ENCODE results near the gene LTN1. TPM values are rescaled to one million over a fixed set of nuclear protein-coding genes. Genes with fewer than 3 reads are reported as not detected.
"Not testable (repeated sequence)": the region's sequence is repeated elsewhere in the genome, so short reads cannot be mapped to it uniquely, and the experiment has no call there.

LTN1 gene
- polyA plus RNA-seq, 1 of the 3 experiments (the other 2 are of a cell fraction) = 3.2 TPM

- ChIA-PET POLR2A (interaction anchor here (0.6 to 2.5 kb wide), 3 partner anchors 8 to 80 kb away, joined by 3 to 39 read pairs (median 3); no protein-coding TSS in a partner anchor), CTCF (interaction anchor here (1.0 kb wide), 2 partner anchors 16 to 55 kb away, joined by 3 read pairs; no protein-coding TSS in a partner anchor)
- WGBS (ENCODE audit: low lambda C conversion rate) = 5% methylated on average over 12 of the region's 12 CpGs
Observed at GRCh38 chr21:29018540-29018939, 25.9 kb upstream of the LTN1 start.

DNA sequence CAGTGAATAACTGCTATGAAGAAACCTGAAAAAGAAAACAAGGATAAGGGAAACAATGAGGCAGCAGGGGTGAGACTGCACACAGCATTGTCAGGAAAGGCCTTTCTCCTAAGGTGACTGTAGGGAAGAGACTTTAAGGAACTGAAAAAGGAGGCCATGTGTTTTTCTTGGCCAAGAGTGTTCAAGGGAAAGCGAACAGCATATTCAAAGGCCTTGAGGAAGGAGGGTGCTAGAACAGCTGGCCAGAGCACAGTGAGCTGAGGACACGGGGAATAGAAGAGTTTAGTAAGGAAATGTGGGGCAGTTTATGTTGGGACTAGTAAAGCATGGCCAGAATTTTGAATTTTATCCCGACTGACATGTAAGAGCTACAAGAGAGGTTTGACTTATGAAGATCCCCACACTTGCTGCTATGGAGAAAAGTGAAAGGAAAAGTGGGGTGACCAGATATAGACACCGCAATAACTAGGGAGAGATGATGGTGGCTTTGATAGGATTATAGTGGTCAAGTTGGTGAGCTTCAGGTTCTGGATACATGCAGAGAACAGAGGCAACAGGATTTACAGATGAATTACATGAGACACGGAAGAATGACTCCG lies 25.1 kb upstream of the LTN1 start:
- H3K4me2 ChIP-seq = peak overlapping the region; percentile 96
- H3K27ac ChIP-seq (ENCODE audit: low read depth in 2 of 2, low read length in 1 of 2) = no peak overlapping the region; a peak in 1 of 4 replicates
- no peaks in the 10 kb centered on the region for H3K9me3 ChIP-seq
- POLR2A ChIA-PET = interaction anchor here (0.5 to 2.5 kb wide), 2 partner anchors 15 to 27 kb away, joined by 5 to 39 read pairs; no protein-coding TSS in a partner anchor
- H3K9ac ChIP-seq = peak overlapping the region; percentile 90
- H3K27me3 ChIP-seq (ENCODE audit: insufficient read depth) = no peaks in the 10 kb centered on the region
- H3K4me1 ChIP-seq (ENCODE audit: control insufficient read depth in 1 of 2, insufficient read depth in 2 of 2, low read depth in 1 of 2, low read length in 1 of 2) = peaks cover 5 to 6% of the 10 kb centered on the region in 2 experiments; a peak in 2 of 4 replicates
- H3K4me3 ChIP-seq (ENCODE audit: low read depth in 2 of 2, low read length in 1 of 2) = peak overlapping the region; percentile 72 to 93
- TF ChIP-seq GATA2 (CRISPR knock-in tag; IDR thresholded peaks at IDR 0.05) = no peak
- TF ChIP-seq TEAD4 (IDR thresholded peaks at IDR 0.05; ENCODE audit: borderline replicate concordance, insufficient read depth) = no peak
- TF ChIP-seq EZH2phosphoT487 (IDR thresholded peaks at IDR 0.05; ENCODE audit: borderline replicate concordance, low read depth) = no peak
- TF ChIP-seq, protein P1, sequence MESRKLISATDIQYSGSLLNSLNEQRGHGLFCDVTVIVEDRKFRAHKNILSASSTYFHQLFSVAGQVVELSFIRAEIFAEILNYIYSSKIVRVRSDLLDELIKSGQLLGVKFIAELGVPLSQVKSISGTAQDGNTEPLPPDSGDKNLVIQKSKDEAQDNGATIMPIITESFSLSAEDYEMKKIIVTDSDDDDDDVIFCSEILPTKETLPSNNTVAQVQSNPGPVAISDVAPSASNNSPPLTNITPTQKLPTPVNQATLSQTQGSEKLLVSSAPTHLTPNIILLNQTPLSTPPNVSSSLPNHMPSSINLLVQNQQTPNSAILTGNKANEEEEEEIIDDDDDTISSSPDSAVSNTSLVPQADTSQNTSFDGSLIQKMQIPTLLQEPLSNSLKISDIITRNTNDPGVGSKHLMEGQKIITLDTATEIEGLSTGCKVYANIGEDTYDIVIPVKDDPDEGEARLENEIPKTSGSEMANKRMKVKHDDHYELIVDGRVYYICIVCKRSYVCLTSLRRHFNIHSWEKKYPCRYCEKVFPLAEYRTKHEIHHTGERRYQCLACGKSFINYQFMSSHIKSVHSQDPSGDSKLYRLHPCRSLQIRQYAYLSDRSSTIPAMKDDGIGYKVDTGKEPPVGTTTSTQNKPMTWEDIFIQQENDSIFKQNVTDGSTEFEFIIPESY (IDR thresholded peaks at IDR 0.05; ENCODE audit: borderline replicate concordance, low read depth) = no peak
- TF ChIP-seq CTCF (IDR thresholded peaks at IDR 0.05) = no peak
- TF ChIP-seq TAF1 (IDR thresholded peaks at IDR 0.05; ENCODE audit: borderline replicate concordance, low read depth, low read length) = no peak
- no peak for TF ChIP-seq USF2 (IDR thresholded peaks at IDR 0.05; ENCODE audit: borderline replicate concordance, low read depth, low read length)
- no peak for TF ChIP-seq USF1 (IDR thresholded peaks at IDR 0.05; ENCODE audit: borderline replicate concordance, low read depth)
- no peak for TF ChIP-seq SMC3 (IDR thresholded peaks at IDR 0.05; ENCODE audit: low read depth, low read length)
- TF ChIP-seq FOXJ3 (CRISPR knock-in tag; IDR thresholded peaks at IDR 0.05) = no peak
- no peak for TF ChIP-seq CHD2 (IDR thresholded peaks at IDR 0.05; ENCODE audit: low read length, partially characterized antibody)
- no peak for TF ChIP-seq JUND (IDR thresholded peaks at IDR 0.05)
- no peak for TF ChIP-seq ELF1 (IDR thresholded peaks at IDR 0.05)
- CTCF ChIA-PET = no interaction called here
- no peaks in the 10 kb centered on the region for H3K9me2 ChIP-seq
- 75% methylated on average over 6 of the region's 6 CpGs for WGBS (ENCODE audit: low lambda C conversion rate)
- H3F3A ChIP-seq (replicated peaks; ENCODE audit: insufficient read depth) = peaks cover 16% of the 10 kb centered on the region
- DNase-seq = no peak
- no peaks in the 10 kb centered on the region for H4K20me1 ChIP-seq (ENCODE audit: insufficient read depth)
- no peak overlapping the region for H2AFZ ChIP-seq (ENCODE audit: low read depth)
- peaks cover 51% of the 10 kb centered on the region for H3K79me2 ChIP-seq (ENCODE audit: insufficient read depth)
- peaks cover 0 to 10% of the 10 kb centered on the region in 2 experiments for H3K36me3 ChIP-seq (replicated peaks in 1 of 2; ENCODE audit: control insufficient read depth in 1 of 2, insufficient read depth in 2 of 2, low read length in 1 of 2)

More at GRCh38 chr21:29018540-29018939, 25.9 kb upstream of the LTN1 start:
- peaks cover 22% of the 10 kb centered on the region for H3F3A ChIP-seq (replicated peaks; ENCODE audit: insufficient read depth)
- peaks cover 5 to 6% of the 10 kb centered on the region in 2 experiments; a peak in 2 of 4 replicates for H3K4me1 ChIP-seq (ENCODE audit: control insufficient read depth in 1 of 2, insufficient read depth in 2 of 2, low read depth in 1 of 2, low read length in 1 of 2)
- peak overlapping the region; percentile 72 to 93 for H3K4me3 ChIP-seq (ENCODE audit: low read depth in 2 of 2, low read length in 1 of 2)
- peaks cover 46% of the 10 kb centered on the region for H3K79me2 ChIP-seq (ENCODE audit: insufficient read depth)
- H2AFZ ChIP-seq (ENCODE audit: low read depth) = peak overlapping the region; percentile 95
- H4K20me1 ChIP-seq (ENCODE audit: insufficient read depth) = no peaks in the 10 kb centered on the region
- DNase-seq = peak; percentile 35
- peak overlapping the region; percentile 90 for H3K9ac ChIP-seq
- H3K4me2 ChIP-seq = peak overlapping the region; percentile 96
- H3K27me3 ChIP-seq (ENCODE audit: insufficient read depth) = no peaks in the 10 kb centered on the region
- H3K9me3 ChIP-seq = no peaks in the 10 kb centered on the region
- H3K9me2 ChIP-seq = no peaks in the 10 kb centered on the region
- peak overlapping the region; percentile 76 to 88 for H3K27ac ChIP-seq (ENCODE audit: low read depth in 2 of 2, low read length in 1 of 2)
- H3K36me3 ChIP-seq (replicated peaks in 1 of 2; ENCODE audit: control insufficient read depth in 1 of 2, insufficient read depth in 2 of 2, low read length in 1 of 2) = peaks cover 0 to 10% of the 10 kb centered on the region in 2 experiments
- no peak for TF ChIP-seq NRF1 (IDR thresholded peaks at IDR 0.05; ENCODE audit: low read depth, low read length)

DNA sequence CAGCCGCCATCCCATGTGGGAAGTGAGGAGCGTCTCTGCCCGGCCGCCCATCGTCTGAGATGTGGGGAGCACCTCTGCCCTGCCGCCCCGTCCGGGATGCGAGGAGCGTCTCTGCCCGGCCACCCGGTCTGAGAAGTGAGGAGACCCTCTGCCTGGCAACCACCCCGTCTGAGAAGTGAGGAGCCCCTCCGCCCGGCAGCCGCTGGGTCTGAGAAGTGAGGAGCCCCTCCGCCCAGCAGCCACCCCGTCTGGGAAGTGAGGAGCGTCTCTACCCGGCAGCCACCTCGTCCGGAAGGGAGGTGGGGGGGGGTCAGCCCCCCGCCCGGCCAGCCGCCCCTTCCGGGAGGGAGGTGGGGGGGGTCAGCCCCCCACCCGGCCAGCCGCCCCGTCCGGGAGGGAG lies 18.6 kb upstream of the LTN1 start:
- H3K9ac ChIP-seq; H3K4me3 ChIP-seq (ENCODE audit: low read depth in 2 of 2, low read length in 1 of 2); H3K9me2 ChIP-seq; DNase-seq; H3K27me3 ChIP-seq (ENCODE audit: insufficient read depth); H3F3A ChIP-seq (replicated peaks; ENCODE audit: insufficient read depth); POLR2A ChIA-PET; H3K4me2 ChIP-seq; CTCF ChIA-PET; H3K9me3 ChIP-seq; H4K20me1 ChIP-seq (ENCODE audit: insufficient read depth); H3K4me1 ChIP-seq (ENCODE audit: control insufficient read depth in 1 of 2, insufficient read depth in 2 of 2, low read depth in 1 of 2, low read length in 1 of 2); H3K27ac ChIP-seq (ENCODE audit: low read depth in 2 of 2, low read length in 1 of 2); H2AFZ ChIP-seq (ENCODE audit: low read depth): not testable (repeated sequence)
- peaks cover 17% of the 10 kb centered on the region; the same call in 1 of the 2 replicates for H3K79me2 ChIP-seq (ENCODE audit: insufficient read depth)
- no CpG with 5 or more reads among the region's 30 CpGs for WGBS (ENCODE audit: low lambda C conversion rate)
- peaks cover 12 to 23% of the 10 kb centered on the region in 2 experiments for H3K36me3 ChIP-seq (replicated peaks in 1 of 2; ENCODE audit: control insufficient read depth in 1 of 2, insufficient read depth in 2 of 2, low read length in 1 of 2)

Measured in SK-N-SH (cell line).